Measurements from ENCODE around the gene PDIA6.
"Not testable (repeated sequence)": the region's sequence is repeated elsewhere in the genome, so short reads cannot be mapped to it uniquely, and the experiment has no call there.

PDIA6 gene

GRCh38 chr2:10832203-10832936 lies 19.8 kb upstream of the PDIA6 start:
- peak; percentile 48 for DNase-seq (ENCODE audit: low read depth, low spot score)

- DNase-seq (ENCODE audit: low read depth, low spot score) = no peak
Measured at GRCh38 chr2:10831400-10831985, 18.9 kb upstream of the PDIA6 start.

GRCh38 chr2:10830641-10831399 lies 18.2 kb upstream of the PDIA6 start:
- no peak for DNase-seq (ENCODE audit: low read depth, low spot score)

- no peak for DNase-seq (ENCODE audit: low read depth, low spot score)
Measured at GRCh38 chr2:10830203-10830602, 17.6 kb upstream of the PDIA6 start.

- no peak for DNase-seq (ENCODE audit: low read depth, low spot score)
Measured at GRCh38 chr2:10829299-10829698, 16.7 kb upstream of the PDIA6 start.

GRCh38 chr2:10828346-10828745 lies 15.8 kb upstream of the PDIA6 start:
- no peak for DNase-seq (ENCODE audit: low read depth, low spot score)

GRCh38 chr2:10826625-10827024 lies 14.0 kb upstream of the PDIA6 start:
- no peak for DNase-seq (ENCODE audit: low read depth, low spot score)

- no peak for DNase-seq (ENCODE audit: low read depth, low spot score)
Measured at GRCh38 chr2:10826026-10826425, 13.4 kb upstream of the PDIA6 start.

GRCh38 chr2:10824191-10824590 lies 11.6 kb upstream of the PDIA6 start:
- DNase-seq (ENCODE audit: low read depth, low spot score) = no peak

- DNase-seq (ENCODE audit: low read depth, low spot score) = no peak
Measured at GRCh38 chr2:10820978-10821695, 8.6 kb upstream of the PDIA6 start.

GRCh38 chr2:10820562-10820961 lies 8.0 kb upstream of the PDIA6 start:
- no peak for DNase-seq (ENCODE audit: low read depth, low spot score)

- DNase-seq (ENCODE audit: low read depth, low spot score) = no peak
Measured at GRCh38 chr2:10819714-10820314, 7.2 kb upstream of the PDIA6 start.

GRCh38 chr2:10818984-10819383 lies 6.4 kb upstream of the PDIA6 start:
- DNase-seq (ENCODE audit: low read depth, low spot score) = no peak

- DNase-seq (ENCODE audit: low read depth, low spot score) = not testable (repeated sequence)
Measured at GRCh38 chr2:10818305-10818704, 5.7 kb upstream of the PDIA6 start.

- no peak for DNase-seq (ENCODE audit: low read depth, low spot score)
Measured at GRCh38 chr2:10817413-10817812, 4.8 kb upstream of the PDIA6 start.

GRCh38 chr2:10814571-10815331 lies 2.2 kb upstream of the PDIA6 start:
- DNase-seq (ENCODE audit: low read depth, low spot score) = no peak

GRCh38 chr2:10814142-10814541 lies 1.6 kb upstream of the PDIA6 start:
- no peak for DNase-seq (ENCODE audit: low read depth, low spot score)

- DNase-seq (ENCODE audit: low read depth, low spot score) = not testable (repeated sequence)
Measured at GRCh38 chr2:10813163-10814138, 866 bp upstream of the PDIA6 start.

- no peak for DNase-seq (ENCODE audit: low read depth, low spot score)
Measured at GRCh38 chr2:10811517-10811916, 1.1 kb downstream of the PDIA6 start.
